Measurements from ENCODE around the gene CASQ2.

DNA sequence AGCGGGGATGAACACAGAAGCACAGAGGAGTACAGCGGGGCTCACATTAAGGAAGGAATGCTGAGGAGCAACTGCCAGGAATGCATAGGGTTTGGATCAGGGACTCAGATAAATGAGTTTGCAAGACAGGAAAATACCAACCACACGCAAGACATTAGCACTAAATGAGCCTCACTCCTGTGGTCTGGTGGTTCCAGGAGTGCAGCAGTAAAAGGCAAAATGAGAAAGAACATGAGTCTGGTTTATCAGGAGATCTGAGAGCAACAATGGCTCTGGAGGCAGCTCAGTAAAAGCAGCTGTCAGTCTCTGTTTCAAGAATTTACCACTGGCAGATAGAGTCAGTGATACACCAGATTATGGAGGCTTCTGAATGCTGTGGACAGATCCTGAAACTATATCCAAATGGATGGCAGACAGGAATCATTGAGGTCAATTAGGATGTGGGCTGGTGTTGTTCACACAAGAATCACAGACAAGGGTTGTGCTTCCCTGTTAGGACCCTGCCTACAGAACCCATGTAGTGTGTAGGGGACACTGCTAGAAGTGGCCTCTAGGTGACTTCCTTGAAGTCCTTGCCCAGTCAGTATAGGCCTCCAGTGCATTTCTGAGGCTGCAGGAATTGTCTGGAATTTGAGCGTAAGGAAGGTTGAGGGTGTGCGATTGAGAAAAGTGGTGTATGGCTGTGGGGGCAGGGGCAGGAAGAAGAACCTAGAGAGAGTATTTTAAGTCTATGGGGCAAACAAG, 50.3 kb downstream of the CASQ2 start:
- TF ChIP-seq, protein P1, sequence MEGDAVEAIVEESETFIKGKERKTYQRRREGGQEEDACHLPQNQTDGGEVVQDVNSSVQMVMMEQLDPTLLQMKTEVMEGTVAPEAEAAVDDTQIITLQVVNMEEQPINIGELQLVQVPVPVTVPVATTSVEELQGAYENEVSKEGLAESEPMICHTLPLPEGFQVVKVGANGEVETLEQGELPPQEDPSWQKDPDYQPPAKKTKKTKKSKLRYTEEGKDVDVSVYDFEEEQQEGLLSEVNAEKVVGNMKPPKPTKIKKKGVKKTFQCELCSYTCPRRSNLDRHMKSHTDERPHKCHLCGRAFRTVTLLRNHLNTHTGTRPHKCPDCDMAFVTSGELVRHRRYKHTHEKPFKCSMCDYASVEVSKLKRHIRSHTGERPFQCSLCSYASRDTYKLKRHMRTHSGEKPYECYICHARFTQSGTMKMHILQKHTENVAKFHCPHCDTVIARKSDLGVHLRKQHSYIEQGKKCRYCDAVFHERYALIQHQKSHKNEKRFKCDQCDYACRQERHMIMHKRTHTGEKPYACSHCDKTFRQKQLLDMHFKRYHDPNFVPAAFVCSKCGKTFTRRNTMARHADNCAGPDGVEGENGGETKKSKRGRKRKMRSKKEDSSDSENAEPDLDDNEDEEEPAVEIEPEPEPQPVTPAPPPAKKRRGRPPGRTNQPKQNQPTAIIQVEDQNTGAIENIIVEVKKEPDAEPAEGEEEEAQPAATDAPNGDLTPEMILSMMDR (IDR thresholded peaks at IDR 0.05): no peak
- TF ChIP-seq ZFX (IDR thresholded peaks at IDR 0.05; ENCODE audit: borderline replicate concordance): no peak
